Panc1 (cell line): Measurements from ENCODE around the gene TMC8. TPM values are rescaled to one million over a fixed set of nuclear protein-coding genes. Genes with fewer than 3 reads are reported as not detected.

Experiments used
- ATAC-seq: fragments of 200-7000 bp; cut with Tn5 transposase; 2 replicates; pipeline ENCODE4 v1.9.1; 2020; ENCODE audit warnings: mild to moderate bottlenecking, moderate library complexity
- BruUV-seq: library from RNA; stranded (reverse); fragments of 400-500 nt; replicated peaks from 2 replicates; lab custom pipeline; 2021; lab: Mats Ljungman, UMichigan
- CTCF ChIA-PET: fragments of 300-600 bp; sonication (Branson Sonifier 250); formaldehyde crosslinking; loops from one replicate; lab custom pipeline; 2022; ENCODE audit warnings: antibody characterized with exemption; lab: Charles Lee
- POLR2A ChIA-PET: fragments of 300-600 bp; sonication (Branson Sonifier 250); formaldehyde crosslinking; loops from one replicate; lab custom pipeline; 2022; ENCODE audit warnings: antibody characterized with exemption; lab: Charles Lee
- DNase-seq: peaks from one replicate; pipeline ENCODE4 v3.0.0-alpha.2; 2010; ENCODE audit warnings: low read depth, low spot score
- H3K27ac ChIP-seq: 2 replicates; pipeline ENCODE4 v1.5.1; 2011; ENCODE audit warnings: mild to moderate bottlenecking, low read length, inconsistent platforms
- H3K27me3 ChIP-seq: fragments of 200-500 bp; sonication (Bioruptor generic); 2 replicates; pipeline ENCODE4 v1.6.0; 2014; ENCODE audit warnings: low read length, inconsistent platforms; ENCODE audit not compliant: control insufficient read depth, insufficient read depth
- H3K36me3 ChIP-seq: fragments of 200-500 bp; sonication (Bioruptor generic); 2 replicates; pipeline ENCODE4 v1.5.1; 2014; ENCODE audit warnings: inconsistent platforms, mild to moderate bottlenecking, low read length, moderate library complexity; ENCODE audit not compliant: control insufficient read depth, insufficient read depth
- H3K4me1 ChIP-seq: 2 replicates; pipeline ENCODE4 v1.5.1; 2011; ENCODE audit warnings: inconsistent platforms, mild to moderate bottlenecking, low read length, moderate library complexity; ENCODE audit not compliant: control insufficient read depth, insufficient read depth
- H3K4me3 ChIP-seq, 2 experiments: 2 replicates each; pipeline ENCODE4 v1.5.1; 2011 to 2012; ENCODE audit warnings: low read depth in 2 of 2, low read length in 2 of 2, mild to moderate bottlenecking in 2 of 2, inconsistent platforms in 1 of 2, moderate library complexity in 1 of 2
- H3K9me3 ChIP-seq: fragments of 200-500 bp; sonication (Bioruptor generic); 2 replicates; pipeline ENCODE4 v1.5.1; 2014; ENCODE audit warnings: low read depth, mild to moderate bottlenecking, inconsistent platforms, low read length, moderate library complexity; ENCODE audit not compliant: control insufficient read depth, insufficient read depth
- CTCF ChIP-seq: fragments of 450-650 bp; IDR thresholded peaks from 2 replicates; pipeline ENCODE4 v1.5.1; 2017; ENCODE audit warnings: mild to moderate bottlenecking
- POLR2AphosphoS5 ChIP-seq: IDR thresholded peaks from 2 replicates; pipeline ENCODE4 v1.6.1; 2012; ENCODE audit warnings: mild to moderate bottlenecking, low read depth, low read length, moderate library complexity
- REST ChIP-seq, 2 experiments: IDR thresholded peaks; 2 replicates each; pipeline ENCODE4 v1.6.1; 2011 to 2012; ENCODE audit warnings: low read depth in 2 of 2, control low read depth in 1 of 2, low read length in 1 of 2, mild to moderate bottlenecking in 1 of 2, moderate library complexity in 1 of 2; ENCODE audit not compliant: insufficient read depth in 1 of 2
- SIN3A ChIP-seq: IDR thresholded peaks from 2 replicates; pipeline ENCODE4 v1.6.1; 2012; ENCODE audit warnings: low read depth, mild to moderate bottlenecking, low read length, moderate library complexity, borderline replicate concordance; ENCODE audit not compliant: insufficient read depth
- TCF7L2 ChIP-seq: IDR thresholded peaks from 2 replicates; pipeline ENCODE4 v1.6.1; 2011; ENCODE audit warnings: mild to moderate bottlenecking, low read depth, low read length, inconsistent platforms
- in situ Hi-C: cut with HindIII; loops from 2 replicates; pipeline ENCODE4 v1.10.0; 2016; ENCODE audit warnings: low sequenced_read_pairs, low pct_unique_long_range_greater_than_20kb
- intact Hi-C: fragments of 100-400 bp; cut with micrococcal nuclease; formaldehyde crosslinking; loops from one replicate; pipeline ENCODE4 v1.10.0; 2022; ENCODE audit not compliant: unreplicated experiment
- total RNA-seq: library from RNA; stranded (reverse); gene quantifications from one replicate; pipeline ENCODE4 v1.2.1, GENCODE V29; 2021; ENCODE audit not compliant: unreplicated experiment

TMC8 gene
- total RNA-seq, 1 experiment from 2014 or later: 1.4 TPM

GRCh38 chr17:78131172-78132083 lies 857 bp downstream of the TMC8 start:
- peaks cover 2% of the 10 kb centered on the region; the same call in 1 of the 2 replicates for H3K36me3 ChIP-seq
- CTCF ChIA-PET: interaction anchor here (0.6 to 0.7 kb wide), 2 partner anchors 48 to 118 kb away, joined by 3 to 4 read pairs; no protein-coding TSS in a partner anchor
- ATAC-seq: no peak
- POLR2A ChIA-PET: no interaction called here
- intact Hi-C loops: no loop called here
- H3K27me3 ChIP-seq: no peaks in the 10 kb centered on the region
- no peak overlapping the region for H3K27ac ChIP-seq
- in situ Hi-C loops: no loop called here
- BruUV-seq: no TSS peak
- peaks cover 31% of the 10 kb centered on the region for H3K4me1 ChIP-seq
- TF ChIP-seq POLR2AphosphoS5 (no peak), TCF7L2 (no peak), CTCF (no peak)
- H3K9me3 ChIP-seq: no peaks in the 10 kb centered on the region
- DNase-seq: no peak
- H3K4me3 ChIP-seq: no peak overlapping the region

- H3K4me1 ChIP-seq: peaks cover 23% of the 10 kb centered on the region
Observed at GRCh38 chr17:78132084-78132676, 1.6 kb downstream of the TMC8 start.

More at GRCh38 chr17:78132084-78132676, 1.6 kb downstream of the TMC8 start:
- TF ChIP-seq TCF7L2 (no peak), SIN3A (no peak), CTCF (no peak), POLR2AphosphoS5 (no peak), REST (IDR thresholded peaks at IDR 0.05; ENCODE audit: insufficient read depth in 1 of 2, low read depth in 2 of 2, low read length in 1 of 2) (no peak)
- ChIA-PET POLR2A (no interaction called here), CTCF (interaction anchor here (0.6 kb wide), 1 partner anchor 117 kb away, joined by 4 read pairs; no protein-coding TSS in a partner anchor)
- no peak for DNase-seq
- Histone ChIP-seq H3K27me3 (no peaks in the 10 kb centered on the region), H3K36me3 (peaks cover 2% of the 10 kb centered on the region; the same call in 1 of the 2 replicates), H3K9me3 (no peaks in the 10 kb centered on the region), H3K4me3 (no peak overlapping the region), H3K27ac (no peak overlapping the region)
- no peak for ATAC-seq
- intact Hi-C loops: no loop called here
- in situ Hi-C loops: no loop called here
- BruUV-seq: no TSS peak
